Astrocyte of the hippocampus (primary cell): ENCODE results near the gene MCL1.
A peak's percentile ranks its signal among the peaks of the same experiment; 100 is the strongest.

ENCODE experiments used
- DNase-seq: peaks from one replicate; pipeline ENCODE4 v3.0.0; 2011; ENCODE audit warnings: low read depth, low spot score

MCL1 gene

DNA sequence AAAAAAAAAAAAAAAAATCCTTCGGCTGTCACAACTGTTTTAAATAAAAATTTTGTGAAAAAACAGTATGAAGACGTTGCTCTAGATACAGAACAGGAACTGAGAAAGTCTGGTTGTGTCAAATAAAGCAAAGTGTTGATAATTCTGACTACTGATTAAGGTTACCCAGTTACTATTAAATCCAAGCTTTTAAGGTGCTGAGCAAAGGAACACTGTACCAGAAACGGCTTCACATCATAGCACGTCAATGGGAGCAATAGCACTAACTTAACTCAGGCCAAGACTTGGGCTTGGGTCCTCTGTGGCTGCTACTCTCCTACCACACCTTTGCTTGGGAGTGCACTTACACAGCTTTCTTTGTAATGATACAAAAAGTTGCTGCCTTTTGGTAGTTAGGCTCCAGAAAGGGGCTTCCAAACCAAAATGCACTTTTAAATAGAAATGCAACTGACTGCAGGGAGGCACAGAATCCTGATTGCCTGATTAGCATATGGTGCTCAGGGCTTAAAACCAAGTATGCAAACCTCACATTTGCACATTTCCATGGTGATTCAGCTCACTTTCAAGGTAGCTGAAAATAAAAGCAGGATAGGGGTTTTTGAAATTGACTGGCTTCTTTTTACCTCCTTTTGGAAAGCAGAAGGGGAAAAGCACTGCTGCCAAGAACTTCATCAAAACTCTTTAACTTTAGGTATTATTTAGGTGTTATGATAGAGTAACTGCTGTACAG, 6.3 kb downstream of the MCL1 start:
- peak; percentile 50 for DNase-seq

DNA sequence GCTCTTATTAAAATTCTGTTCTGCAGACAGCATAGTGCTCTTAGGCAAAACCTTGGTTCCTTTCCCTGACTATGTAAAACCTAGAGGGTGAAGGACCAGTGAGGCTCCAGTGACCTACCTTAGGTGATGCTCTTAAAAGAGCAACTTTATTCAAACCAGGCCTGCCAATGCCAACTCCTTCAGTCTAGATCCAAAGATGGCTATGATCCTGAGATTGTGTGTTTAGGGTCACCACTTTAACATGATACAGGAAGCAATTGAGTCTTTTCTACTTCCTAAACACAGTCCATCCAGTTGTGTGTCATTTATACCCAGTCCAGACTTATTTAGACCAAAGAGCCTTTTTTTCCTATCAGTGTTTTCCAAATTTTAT, 10.8 kb downstream of the MCL1 start:
- DNase-seq = no peak

DNA sequence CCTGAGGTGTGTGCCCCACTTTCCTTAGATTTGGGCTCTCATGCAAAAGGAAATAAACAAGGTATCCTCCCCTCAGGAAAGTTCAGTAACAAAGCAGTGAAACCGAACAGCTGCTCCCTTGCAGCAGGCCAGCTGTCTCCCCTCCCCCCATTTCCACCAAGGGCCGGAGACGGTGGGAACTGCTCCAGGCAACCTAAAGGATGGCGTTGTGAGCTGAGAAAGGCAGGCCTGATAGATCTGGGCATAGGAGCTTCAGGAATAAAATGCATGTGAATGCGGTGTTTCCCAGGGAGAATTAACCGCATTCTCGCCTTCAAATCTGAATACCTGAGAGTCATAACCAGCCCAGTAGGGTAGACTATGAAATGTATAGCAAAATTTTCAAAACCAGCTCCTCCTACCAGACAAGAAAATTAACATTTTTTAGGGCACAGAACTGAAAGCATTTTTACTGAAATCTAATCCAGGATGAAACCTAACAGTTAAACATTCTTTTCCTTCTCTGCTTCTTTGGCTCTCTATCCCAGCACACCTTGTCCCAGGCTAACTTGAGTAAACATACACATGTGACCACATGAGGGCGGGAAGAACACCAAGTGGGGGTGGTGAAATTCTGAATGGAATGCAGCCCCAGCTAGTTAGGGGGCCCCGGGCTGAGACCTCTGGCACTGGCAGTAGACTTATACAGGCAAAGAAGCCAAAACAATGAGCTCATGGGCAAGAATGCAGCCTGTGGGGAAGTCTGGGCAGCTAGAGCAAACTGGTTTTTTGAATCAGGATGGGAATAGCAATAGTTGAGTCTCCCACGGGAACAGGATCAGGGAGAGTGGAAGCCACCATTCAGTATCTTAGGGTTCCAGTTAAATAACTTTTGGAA, 11.5 kb downstream of the MCL1 start:
- DNase-seq = peak; percentile 99

DNA sequence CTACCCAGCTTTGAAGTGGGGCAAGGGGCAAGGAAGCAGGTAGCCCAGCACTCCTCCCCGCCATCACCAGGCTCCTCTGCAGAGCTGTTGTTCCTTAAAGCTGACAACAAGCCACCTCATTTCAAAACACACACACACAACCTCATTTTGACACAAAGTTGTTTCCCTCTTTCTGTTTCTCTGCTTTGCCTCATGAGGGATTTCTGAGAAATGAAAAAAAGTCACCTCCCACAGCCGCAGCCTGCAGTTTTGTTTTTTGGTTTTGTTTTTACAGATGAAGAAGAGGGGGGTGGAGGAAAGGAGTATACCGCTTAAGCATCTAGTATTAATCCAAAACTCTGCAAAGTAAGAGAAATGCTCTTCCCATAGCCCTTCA, 12.1 kb downstream of the MCL1 start:
- no peak for DNase-seq

DNA sequence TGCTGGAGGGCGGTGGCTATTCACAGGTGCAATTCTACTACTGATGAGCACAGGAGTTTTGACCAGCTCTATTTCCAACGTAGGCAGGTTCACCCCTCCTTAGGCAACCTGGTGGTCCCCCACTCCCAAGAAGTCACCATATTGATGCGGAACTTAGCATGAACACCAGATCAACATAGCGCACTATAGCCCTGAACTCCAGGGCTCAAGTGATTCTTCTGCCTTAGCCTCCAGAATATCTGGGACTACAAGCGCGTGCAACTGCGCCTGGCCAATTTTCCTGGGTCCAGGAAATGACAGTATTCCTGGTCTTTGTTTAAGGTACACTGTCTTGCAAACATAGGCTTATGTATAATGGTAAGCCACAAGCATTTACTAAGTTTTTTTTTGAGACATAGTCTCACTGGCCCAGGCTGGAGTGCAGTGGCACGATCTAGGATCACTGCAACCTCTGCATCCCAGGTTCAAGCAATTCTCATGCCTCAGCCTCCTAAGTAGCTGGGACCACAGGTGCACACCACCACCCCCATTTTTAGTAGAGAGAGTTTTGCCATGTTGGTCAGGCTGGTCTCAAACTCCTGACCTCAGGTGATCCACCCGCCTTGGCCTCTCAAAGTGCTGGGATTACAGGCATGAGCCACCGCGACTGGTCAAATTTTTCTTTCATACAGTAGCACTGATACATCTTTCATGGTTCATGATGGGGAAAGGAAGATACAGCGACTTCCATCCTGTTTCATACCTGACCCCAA, 12.6 kb downstream of the MCL1 start:
- peak; percentile 30 for DNase-seq

DNA sequence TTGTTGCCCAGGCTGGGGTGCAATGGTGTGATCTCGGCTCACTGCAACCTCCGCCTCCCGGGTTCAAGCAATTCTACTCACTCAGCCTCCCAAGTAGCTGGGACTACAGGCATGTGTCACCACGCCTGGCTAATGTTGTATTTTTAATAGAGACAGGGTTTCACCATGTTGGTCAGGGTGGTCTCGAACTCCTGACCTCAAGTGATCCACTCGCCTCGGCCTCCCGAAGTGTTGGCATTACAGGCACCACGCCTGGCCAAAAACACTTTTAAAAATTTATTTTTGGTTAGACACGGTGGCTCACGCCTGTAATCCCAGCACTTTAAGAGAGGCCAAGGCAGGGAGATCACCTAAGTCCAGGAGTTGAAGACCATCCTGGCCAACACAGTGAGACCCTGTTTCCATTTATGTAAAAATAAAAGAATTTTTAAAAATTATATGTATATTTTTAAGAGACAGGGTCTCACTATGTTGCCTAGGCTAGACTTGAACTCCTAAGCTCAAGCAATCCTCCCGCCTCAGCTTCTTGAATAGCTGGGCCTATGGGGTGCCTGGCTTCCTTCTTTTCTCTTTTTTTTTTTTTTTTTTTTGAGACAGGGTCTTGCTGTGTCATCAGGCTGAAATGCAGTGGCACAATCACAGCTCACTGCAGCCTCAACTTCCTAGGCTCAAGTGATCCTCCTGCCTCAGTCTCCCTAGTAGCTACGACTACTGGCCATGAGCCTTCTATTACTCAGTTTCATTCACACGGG, 14.0 kb downstream of the MCL1 start:
- DNase-seq = peak; percentile 11

DNA sequence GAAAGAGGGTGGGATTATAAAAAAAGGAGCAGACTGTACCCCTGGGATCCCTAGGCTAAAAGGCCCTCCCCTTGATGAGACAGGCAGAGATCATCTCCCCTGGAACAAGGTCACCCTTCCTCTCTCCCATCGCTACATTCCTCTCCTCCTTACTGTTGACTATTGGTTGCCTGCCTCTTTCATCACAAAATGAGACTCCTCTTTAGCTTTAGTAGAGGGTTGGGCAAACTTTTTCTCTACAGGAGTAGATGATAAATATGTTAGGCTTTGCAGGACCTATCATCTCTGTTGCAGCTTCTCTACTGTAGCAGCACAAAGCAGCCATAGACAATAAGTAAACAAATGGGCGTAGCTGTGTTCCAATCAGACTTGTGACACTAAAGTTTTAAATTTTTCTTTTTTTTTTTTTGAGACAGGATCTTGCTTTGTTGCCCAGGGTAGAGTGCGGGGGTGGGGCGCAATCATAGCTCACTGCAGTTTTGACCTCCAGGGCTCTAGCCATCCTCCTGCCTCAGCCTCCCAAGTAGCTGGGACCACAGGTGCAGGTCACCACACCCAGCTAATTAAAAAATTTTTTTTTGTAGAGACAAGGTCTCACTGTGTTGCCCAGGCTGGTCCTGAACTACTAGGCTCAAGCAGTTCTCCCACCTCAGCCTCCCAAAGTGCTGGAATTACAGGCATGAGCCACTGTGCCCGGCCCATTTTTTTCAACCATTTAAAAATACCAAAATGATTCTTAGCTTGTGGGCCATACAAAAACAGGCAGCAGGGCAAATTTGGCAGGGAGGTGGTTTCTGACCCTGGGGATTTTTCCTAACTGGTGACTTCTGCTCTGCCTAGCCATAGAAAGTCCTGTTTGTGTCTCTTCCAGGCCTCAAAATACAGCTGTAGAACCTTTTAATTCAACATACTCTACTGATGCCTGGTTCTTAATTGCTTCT, 15.1 kb downstream of the MCL1 start:
- DNase-seq = peak; percentile 29

DNA sequence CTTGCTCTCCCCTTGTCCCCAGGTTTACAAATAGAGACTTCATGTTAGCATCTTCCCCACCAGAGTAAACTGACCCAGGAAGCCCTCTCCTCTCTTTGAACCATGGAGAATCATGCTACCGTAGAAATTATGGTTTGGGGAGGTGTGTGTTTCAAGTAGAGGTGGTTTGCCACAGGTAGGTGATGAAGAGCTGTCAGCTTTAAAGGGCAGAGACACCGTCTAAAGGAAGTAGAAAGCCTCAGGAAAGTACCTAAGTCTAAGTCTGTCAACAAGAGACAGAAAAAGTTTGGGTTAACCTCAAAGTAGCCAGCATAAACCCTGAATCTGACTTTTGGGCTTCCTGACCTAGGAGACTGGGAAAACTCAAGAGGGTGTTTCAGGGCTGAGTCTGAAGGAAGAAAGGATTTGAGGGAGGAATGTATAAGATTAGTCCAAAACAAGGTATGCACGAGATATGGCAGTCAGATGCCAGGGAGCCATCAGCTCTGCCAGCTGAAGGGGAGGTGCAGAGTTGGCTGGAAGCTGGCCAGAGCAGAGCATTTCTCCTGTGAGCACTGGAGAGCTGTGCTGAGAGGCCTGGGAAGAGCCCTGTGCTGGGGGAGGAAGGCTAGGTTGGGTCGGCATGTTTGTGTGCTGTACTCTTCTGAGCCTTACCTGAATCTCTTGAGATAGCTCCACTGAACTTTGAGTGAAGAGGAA, 15.9 kb downstream of the MCL1 start:
- peak; percentile 83 for DNase-seq

DNA sequence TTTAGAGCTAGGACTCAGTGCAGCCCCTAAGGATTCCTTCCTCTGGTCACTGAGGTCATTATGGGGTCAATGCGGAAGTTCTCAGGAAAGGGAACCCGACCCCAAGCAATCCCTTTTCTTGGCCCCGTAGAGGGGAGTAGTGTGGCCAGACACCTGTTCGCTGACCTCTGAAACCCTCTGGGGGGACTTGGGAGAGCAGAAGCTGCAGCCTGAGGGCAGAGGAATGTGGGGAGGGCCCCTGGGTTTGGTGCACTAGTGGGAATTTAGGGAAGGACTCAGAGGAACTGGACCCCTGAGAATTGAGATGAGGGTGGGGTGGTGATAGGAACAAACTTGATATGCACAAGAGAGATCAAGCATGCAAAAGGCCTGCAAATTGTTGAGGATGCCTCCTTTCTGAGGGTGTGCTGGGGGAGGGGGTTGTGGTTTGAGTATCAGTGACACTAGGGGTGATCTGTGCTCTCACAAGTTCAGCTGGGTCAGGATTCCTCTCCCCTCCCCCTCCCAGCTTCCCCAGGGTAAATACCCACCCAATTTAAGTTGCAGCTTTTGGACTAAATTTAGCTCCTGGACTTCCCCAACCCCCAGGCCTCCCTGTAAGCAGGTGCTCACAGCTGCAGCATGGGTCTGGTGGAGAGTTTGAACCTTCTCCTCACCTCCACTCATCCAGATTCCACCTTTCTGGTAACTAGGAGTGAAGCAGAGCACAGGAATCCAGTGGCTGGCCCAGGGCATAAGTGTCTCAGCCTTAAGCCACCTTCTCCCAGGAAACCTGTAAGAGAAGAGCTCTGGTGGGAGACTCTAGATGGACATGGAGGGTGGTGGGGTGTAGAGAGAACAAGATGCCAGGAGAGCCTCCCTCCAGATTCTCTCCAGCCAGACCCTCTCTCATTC, 16.7 kb downstream of the MCL1 start:
- DNase-seq = peak; percentile 43

DNA sequence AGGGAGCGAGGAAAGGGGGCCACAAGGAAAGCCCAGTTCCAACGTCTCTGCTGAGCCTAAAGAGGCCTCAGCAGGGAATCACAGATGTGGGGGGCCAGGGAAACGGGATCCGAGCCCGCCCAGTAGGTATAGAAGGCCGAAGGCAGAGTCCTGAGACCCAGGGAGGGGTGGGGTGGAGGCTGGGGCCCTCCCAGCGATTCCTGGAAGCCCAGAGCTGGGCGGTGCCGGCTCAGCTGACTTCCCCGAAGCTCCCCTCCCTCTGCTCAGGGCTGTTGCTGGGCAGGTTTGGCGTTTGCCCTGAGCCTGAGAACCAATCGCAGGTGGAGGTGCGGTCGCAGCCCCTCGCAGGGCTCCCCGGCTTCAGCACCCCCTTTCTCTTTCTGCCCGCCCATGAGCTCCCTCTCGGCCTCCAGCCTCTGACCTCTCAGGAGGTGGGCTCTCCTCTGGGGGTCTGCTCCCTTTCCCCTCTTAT, 17.4 kb downstream of the MCL1 start:
- peak; percentile 98 for DNase-seq

DNA sequence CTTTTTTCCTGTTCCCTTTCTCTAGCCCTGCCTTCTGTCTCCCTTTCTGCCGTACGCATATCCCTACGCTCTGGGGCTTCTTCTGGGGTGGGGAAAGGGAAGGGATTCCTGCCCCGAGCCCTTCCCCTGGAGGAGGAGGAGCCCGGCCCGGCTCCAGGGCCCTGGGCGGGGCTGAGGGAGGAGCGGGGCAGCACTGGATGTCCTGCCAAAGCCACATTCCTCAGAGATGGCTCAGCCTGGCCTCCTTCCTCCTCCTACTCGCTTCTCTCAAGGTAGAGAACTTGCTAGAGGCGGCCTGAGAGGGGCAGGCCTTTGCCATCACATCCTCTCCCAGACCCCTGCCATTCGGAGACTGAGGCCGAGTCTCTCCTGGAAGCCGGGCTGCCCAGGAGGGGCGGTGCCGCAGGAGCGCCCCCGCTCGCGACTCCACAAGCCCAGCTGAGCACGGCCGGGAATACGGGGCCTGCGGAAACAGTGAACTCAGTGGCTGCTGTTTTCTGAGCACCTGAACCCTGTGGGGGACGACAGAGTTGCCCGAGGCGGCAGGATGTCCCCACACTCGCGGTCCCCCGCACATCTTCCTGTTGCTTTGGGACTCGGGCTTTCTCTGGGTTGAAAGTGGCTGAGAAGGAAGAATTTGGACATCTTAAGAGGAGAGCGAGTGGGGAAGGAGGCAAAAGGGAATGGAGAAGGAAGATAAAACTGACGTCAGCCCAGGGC, 18.0 kb downstream of the MCL1 start:
- DNase-seq = peak; percentile 99

DNA sequence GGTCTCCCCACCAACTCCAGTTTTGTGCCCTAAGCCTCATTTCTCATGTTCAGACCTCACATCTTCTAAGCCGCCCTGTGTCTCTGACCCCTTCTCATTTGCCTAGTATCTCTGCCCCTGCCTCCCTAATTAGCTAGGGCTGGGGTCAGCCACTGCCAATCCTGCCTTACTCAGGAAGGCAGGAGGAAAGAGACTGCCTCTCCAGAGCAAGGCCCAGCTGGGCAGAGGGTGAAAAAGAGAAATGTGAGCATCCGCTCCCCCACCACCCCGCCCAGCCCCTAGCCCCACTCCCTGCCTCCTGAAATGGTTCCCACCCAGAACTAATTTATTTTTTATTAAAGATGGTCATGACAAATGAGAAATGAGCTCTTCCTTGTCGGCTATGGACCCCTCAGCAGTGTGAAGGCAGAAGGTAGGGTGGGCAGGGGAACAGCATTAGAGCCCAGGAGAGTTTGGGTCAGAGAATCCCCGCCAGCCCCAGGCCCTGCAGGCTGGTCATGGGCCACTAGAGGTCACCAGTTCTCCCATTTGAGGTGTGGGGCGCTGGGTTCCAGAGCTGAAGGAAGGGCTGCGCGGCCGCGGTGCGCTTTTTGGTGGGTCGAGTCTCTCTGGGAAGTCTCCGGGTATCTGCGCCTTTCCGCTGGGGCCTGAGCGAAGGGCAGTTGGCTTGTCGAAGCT, 18.7 kb downstream of the MCL1 start:
- peak; percentile 93 for DNase-seq

DNA sequence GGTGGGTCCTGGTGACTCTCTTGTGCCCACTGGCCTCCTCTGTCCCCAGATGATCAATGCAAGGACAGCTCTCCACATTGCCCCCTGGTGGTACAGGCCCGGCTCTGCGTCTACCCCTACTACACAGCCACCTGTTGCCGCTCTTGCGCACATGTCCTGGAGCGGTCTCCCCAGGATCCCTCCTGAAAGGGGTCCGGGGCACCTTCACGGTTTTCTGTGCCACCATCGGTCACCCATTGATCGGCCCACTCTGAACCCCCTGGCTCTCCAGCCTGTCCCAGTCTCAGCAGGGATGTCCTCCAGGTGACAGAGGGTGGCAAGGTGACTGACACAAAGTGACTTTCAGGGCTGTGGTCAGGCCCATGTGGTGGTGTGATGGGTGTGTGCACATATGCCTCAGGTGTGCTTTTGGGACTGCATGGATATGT, 19.4 kb downstream of the MCL1 start:
- DNase-seq = peak; percentile 83

DNA sequence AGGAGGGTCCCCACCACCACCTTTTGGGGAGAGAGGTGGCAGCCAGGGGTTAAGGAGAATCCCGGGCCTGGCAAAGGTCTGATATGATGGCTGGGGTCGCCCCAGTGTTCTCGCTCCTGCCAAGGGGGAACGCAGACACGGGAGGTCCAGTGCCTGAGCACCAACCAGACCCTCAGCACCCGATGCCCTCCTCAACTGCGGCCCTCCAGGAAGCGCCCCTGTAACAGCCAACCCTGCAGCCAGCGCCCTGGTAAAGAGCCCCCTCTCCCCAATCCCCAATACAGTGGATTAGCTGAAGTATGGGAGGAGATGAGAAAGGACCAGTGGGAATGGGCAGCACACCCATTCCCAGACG, 19.8 kb downstream of the MCL1 start:
- peak; percentile 7 for DNase-seq

DNA sequence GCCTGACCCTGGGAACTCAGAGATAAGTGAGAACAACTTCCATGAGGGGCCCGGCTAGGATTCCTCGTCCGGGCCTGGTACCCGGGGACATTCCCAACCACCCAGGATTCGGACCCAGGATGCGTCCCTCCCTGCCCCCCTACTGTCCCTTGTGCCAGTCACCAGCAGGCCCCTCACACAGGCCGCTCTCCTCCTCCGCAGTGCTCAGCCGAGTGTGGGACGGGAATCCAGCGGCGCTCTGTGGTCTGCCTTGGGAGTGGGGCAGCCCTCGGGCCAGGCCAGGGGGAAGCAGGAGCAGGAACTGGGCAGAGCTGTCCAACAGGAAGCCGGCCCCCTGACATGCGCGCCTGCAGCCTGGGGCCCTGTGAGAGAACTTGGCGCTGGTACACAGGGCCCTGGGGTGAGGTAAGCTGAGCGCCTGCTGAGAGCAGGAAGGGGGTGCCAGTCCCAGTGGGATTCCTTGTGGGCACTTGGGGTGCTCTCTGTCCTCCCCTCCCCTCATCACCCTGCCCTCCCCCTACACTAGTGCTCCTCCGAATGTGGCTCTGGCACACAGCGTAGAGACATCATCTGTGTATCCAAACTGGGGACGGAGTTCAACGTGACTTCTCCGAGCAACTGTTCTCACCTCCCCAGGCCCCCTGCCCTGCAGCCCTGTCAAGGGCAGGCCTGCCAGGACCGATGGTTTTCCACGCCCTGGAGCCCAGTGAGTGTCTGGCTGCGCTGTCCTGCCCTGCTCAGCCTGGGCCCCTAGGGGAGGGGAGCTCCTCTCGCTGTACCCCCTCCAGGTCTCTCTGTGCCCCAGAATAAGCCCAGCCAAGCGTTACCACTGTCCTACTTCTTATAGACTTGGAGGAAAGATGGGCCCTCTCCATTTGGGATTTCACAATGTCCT, 20.4 kb downstream of the MCL1 start:
- DNase-seq = peak; percentile 14

DNA sequence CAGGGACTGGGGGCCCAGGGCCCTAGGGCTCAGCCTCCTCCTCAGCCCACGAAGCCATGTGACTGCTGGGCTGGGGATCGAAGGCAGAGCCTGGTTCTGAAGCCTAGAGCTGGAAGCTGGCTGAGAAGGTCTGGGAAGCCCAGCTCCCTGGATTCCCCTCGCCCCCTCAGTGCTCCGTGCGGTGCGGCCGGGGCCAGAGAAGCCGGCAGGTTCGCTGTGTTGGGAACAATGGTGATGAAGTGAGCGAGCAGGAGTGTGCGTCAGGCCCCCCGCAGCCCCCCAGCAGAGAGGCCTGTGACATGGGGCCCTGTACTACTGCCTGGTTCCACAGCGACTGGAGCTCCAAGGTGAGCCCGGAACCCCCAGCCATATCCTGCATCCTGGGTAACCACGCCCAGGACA, 21.1 kb downstream of the MCL1 start:
- DNase-seq = peak; percentile 10
